Smooth muscle cell of the brain vasculature (primary cell): ENCODE data around the gene ABLIM2.

Experiments used
- DNase-seq: peaks from one replicate; pipeline ENCODE4 v3.0.0-alpha.2; 2012; ENCODE audit warnings: low read depth, low spot score

Gene ABLIM2

GRCh38 chr4:8103421-8104390 is 54.9 kb downstream of the ABLIM2 start:
- DNase-seq = no peak

GRCh38 chr4:8102831-8103230 is 55.8 kb downstream of the ABLIM2 start:
- no peak for DNase-seq

- DNase-seq = no peak
Measured at GRCh38 chr4:8102076-8102355, 56.6 kb downstream of the ABLIM2 start.

- DNase-seq = peak; percentile 10
Measured at GRCh38 chr4:8101213-8102075, 57.2 kb downstream of the ABLIM2 start.

GRCh38 chr4:8099981-8100464 is 58.6 kb downstream of the ABLIM2 start:
- DNase-seq = no peak

GRCh38 chr4:8098506-8098905 is 60.1 kb downstream of the ABLIM2 start:
- DNase-seq = no peak

- DNase-seq = no peak
Measured at GRCh38 chr4:8097721-8098345, 60.8 kb downstream of the ABLIM2 start.

GRCh38 chr4:8097141-8097541 is 61.5 kb downstream of the ABLIM2 start:
- DNase-seq = no peak

GRCh38 chr4:8096690-8097061 is 61.9 kb downstream of the ABLIM2 start:
- no peak for DNase-seq

GRCh38 chr4:8095956-8096689 is 62.5 kb downstream of the ABLIM2 start:
- DNase-seq = no peak

- DNase-seq = no peak
Measured at GRCh38 chr4:8093587-8094274, 64.9 kb downstream of the ABLIM2 start.

GRCh38 chr4:8092282-8092681 is 66.3 kb downstream of the ABLIM2 start:
- DNase-seq = no peak

GRCh38 chr4:8090744-8091301 is 67.8 kb downstream of the ABLIM2 start:
- no peak for DNase-seq

- no peak for DNase-seq
Measured at GRCh38 chr4:8090312-8090711, 68.3 kb downstream of the ABLIM2 start.

GRCh38 chr4:8089862-8090261 is 68.8 kb downstream of the ABLIM2 start:
- DNase-seq = no peak

- DNase-seq = no peak
Measured at GRCh38 chr4:8088966-8089491, 69.6 kb downstream of the ABLIM2 start.

- DNase-seq = no peak
Measured at GRCh38 chr4:8087921-8088495, 70.6 kb downstream of the ABLIM2 start.

GRCh38 chr4:8086783-8087445 is 71.7 kb downstream of the ABLIM2 start:
- no peak for DNase-seq

- no peak for DNase-seq
Measured at GRCh38 chr4:8085491-8086117, 73.0 kb downstream of the ABLIM2 start.
